CD4-positive, alpha-beta T cell (primary cell): ENCODE results near the gene DCTD. TPM values are rescaled to one million over a fixed set of nuclear protein-coding genes. Genes with fewer than 3 reads are reported as not detected.

Experiments used
- ATAC-seq: fragments of 200-7000 bp; cut with Tn5 transposase; one replicate; pipeline ENCODE4 v1.10.0; 2022; ENCODE audit warnings: mild to moderate bottlenecking; ENCODE audit not compliant: poor library complexity
- CTCF ChIA-PET: fragments of 350-600 bp; sonication (Branson Sonifier 250); formaldehyde crosslinking; loops from one replicate; lab custom pipeline; 2021; ENCODE audit warnings: antibody characterized with exemption, inconsistent platforms; lab: Charles Lee
- POLR2A ChIA-PET: fragments of 350-600 bp; sonication (Branson Sonifier 250); formaldehyde crosslinking; loops from one replicate; lab custom pipeline; 2021; ENCODE audit warnings: antibody characterized with exemption, inconsistent platforms; lab: Charles Lee
- DNase-seq, 14 experiments: peaks; one replicate each; pipeline ENCODE4 v3.0.0-alpha.2; 2013 to 2020; ENCODE audit warnings: mixed read lengths in 2 of 14
- H3K27ac ChIP-seq, 2 donors: one replicate each; pipeline versions ENCODE4 v1.5.1 to v1.7.0; 2013; ENCODE audit warnings: low read length in 2 of 2, low read depth in 1 of 2, mild to moderate bottlenecking in 1 of 2
- H3K27me3 ChIP-seq, 2 experiments: 1 replicate in 1 of 2; 2 replicates in 1 of 2; pipeline versions ENCODE4 v1.6.1 to v1.7.0; 2013; ENCODE audit warnings: low read length in 2 of 2, control low read depth in 1 of 2, mild to moderate bottlenecking in 1 of 2, moderate library complexity in 1 of 2; ENCODE audit not compliant: insufficient read depth in 2 of 2, control insufficient read depth in 1 of 2
- H3K36me3 ChIP-seq: one replicate; pipeline ENCODE4 v1.6.1; 2013; ENCODE audit warnings: low read length, control low read depth; ENCODE audit not compliant: insufficient read depth
- H3K4me1 ChIP-seq: one replicate; pipeline ENCODE4 v1.6.1; 2013; ENCODE audit warnings: low read length, control low read depth; ENCODE audit not compliant: insufficient read depth
- H3K4me3 ChIP-seq: one replicate; pipeline ENCODE4 v1.5.1; 2013; ENCODE audit warnings: mild to moderate bottlenecking, low read length, moderate library complexity
- H3K9me3 ChIP-seq, 2 experiments: 1 replicate in 1 of 2; 2 replicates in 1 of 2; pipeline versions ENCODE4 v1.6.1 to v1.7.0; 2013; ENCODE audit warnings: low read length in 2 of 2, mild to moderate bottlenecking in 2 of 2, control low read depth in 1 of 2, moderate library complexity in 1 of 2; ENCODE audit not compliant: control insufficient read depth in 1 of 2, insufficient read depth in 1 of 2
- H3K27ac Mint-ChIP-seq: one replicate; pipeline ENCODE4 v1.8.0; 2020; ENCODE audit warnings: mixed read lengths
- H3K27me3 Mint-ChIP-seq: one replicate; pipeline ENCODE4 v1.8.0; 2021; ENCODE audit warnings: mixed read lengths
- H3K36me3 Mint-ChIP-seq: one replicate; pipeline ENCODE4 v1.8.0; 2021; ENCODE audit warnings: low read depth, mixed read lengths
- H3K4me1 Mint-ChIP-seq: one replicate; pipeline ENCODE4 v1.8.0; 2021; ENCODE audit warnings: low read depth, mixed read lengths
- H3K4me3 Mint-ChIP-seq: one replicate; pipeline ENCODE4 v1.8.0; 2020; ENCODE audit warnings: mild to moderate bottlenecking, mixed read lengths
- H3K9me3 Mint-ChIP-seq: one replicate; pipeline ENCODE4 v1.8.0; 2020; ENCODE audit warnings: mixed read lengths
- intact Hi-C, 2 experiments: fragments of 100-400 bp; cut with DNase I in 1 of 2; cut with micrococcal nuclease in 1 of 2; formaldehyde crosslinking; loops; one replicate each; pipeline versions ENCODE4 v1.15.1 to v1.9.0; 2023 to 2025; cut with DNase I, micrococcal nuclease
- total RNA-seq, 174 experiments: library from RNA in 2 of 174; stranded (reverse) in 2 of 174; gene quantifications; one replicate each; pipeline ENCODE4 v1.2.3 and lab custom pipeline; 2021 to 2026
- TF ChIP-seq, protein P1 (sequence below): fragments of 200-600 bp; IDR thresholded peaks from one replicate; pipeline ENCODE4 v1.8.0; 2022; ENCODE audit warnings: antibody characterized with exemption, mild to moderate bottlenecking

The DCTD gene
- total RNA-seq, 2 experiments from 2014 or later: 49.4 to 54.3 TPM

- no peaks in the 10 kb centered on the region for H3K27me3 ChIP-seq
- no peak overlapping the region for H3K27ac ChIP-seq
- peaks cover 3% of the 10 kb centered on the region for H3K36me3 ChIP-seq
- Mint-ChIP-seq H3K9me3 (no peaks in the 10 kb centered on the region), H3K4me3 (no peak overlapping the region), H3K27ac (no peak overlapping the region), H3K27me3 (no peaks in the 10 kb centered on the region), H3K4me1 (no peaks in the 10 kb centered on the region), H3K36me3 (peaks cover 49% of the 10 kb centered on the region)
- H3K9me3 ChIP-seq: no peaks in the 10 kb centered on the region
- no peak for DNase-seq
- H3K4me1 ChIP-seq: no peaks in the 10 kb centered on the region
- CTCF ChIA-PET: no interaction called here
- TF ChIP-seq, protein P1, sequence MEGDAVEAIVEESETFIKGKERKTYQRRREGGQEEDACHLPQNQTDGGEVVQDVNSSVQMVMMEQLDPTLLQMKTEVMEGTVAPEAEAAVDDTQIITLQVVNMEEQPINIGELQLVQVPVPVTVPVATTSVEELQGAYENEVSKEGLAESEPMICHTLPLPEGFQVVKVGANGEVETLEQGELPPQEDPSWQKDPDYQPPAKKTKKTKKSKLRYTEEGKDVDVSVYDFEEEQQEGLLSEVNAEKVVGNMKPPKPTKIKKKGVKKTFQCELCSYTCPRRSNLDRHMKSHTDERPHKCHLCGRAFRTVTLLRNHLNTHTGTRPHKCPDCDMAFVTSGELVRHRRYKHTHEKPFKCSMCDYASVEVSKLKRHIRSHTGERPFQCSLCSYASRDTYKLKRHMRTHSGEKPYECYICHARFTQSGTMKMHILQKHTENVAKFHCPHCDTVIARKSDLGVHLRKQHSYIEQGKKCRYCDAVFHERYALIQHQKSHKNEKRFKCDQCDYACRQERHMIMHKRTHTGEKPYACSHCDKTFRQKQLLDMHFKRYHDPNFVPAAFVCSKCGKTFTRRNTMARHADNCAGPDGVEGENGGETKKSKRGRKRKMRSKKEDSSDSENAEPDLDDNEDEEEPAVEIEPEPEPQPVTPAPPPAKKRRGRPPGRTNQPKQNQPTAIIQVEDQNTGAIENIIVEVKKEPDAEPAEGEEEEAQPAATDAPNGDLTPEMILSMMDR: no peak
- no peak for ATAC-seq
- POLR2A ChIA-PET: no interaction called here
- intact Hi-C loops: no loop called here
- H3K4me3 ChIP-seq: no peak overlapping the region
Observed at GRCh38 chr4:182875453-182876405, 41.5 kb downstream of the DCTD start.

DNA sequence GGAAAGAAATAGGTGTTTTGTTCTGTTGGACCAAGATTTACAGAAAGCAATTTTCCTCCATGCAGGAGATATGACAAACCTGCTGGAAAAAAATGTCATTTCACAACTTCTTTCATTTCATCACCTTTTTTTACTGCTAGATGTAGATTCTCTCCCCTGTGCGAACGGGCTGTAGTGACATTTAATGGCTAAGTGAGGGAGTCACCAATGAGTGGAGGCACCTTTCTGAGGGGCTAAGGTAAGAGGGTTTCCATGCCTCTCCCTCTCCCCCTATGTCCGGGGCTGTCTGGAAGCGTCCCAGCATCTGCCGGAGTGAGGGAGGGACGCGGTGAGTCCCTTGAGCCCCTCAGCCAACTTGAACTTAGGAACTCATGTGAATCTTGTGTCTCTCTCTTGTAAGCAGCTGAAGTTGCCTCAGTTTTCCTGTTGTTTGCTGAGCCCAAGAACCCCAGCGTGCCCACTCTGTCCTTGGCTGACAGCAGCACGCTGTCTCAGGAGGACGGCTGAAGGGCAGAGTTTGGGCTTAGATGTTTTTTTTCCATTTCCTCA, 42.3 kb downstream of the DCTD start:
- H3K4me1 Mint-ChIP-seq: no peaks in the 10 kb centered on the region
- Histone ChIP-seq H3K9me3 (no peaks in the 10 kb centered on the region), H3K36me3 (peaks cover 3% of the 10 kb centered on the region), H3K4me3 (no peak overlapping the region), H3K27ac (no peak overlapping the region), H3K27me3 (no peaks in the 10 kb centered on the region), H3K4me1 (no peaks in the 10 kb centered on the region)
- H3K4me3 Mint-ChIP-seq: no peak overlapping the region
- ATAC-seq: no peak
- no peaks in the 10 kb centered on the region for H3K9me3 Mint-ChIP-seq
- intact Hi-C loops: no loop called here
- no peak overlapping the region for H3K27ac Mint-ChIP-seq
- TF ChIP-seq, protein P1: no peak
- ChIA-PET CTCF (no interaction called here), POLR2A (no interaction called here)
- no peak for DNase-seq
- no peaks in the 10 kb centered on the region for H3K27me3 Mint-ChIP-seq
- peaks cover 49% of the 10 kb centered on the region for H3K36me3 Mint-ChIP-seq

- intact Hi-C loops: no loop called here
- H3K27me3 ChIP-seq: no peaks in the 10 kb centered on the region
- TF ChIP-seq, protein P1: no peak
- H3K27me3 Mint-ChIP-seq: no peaks in the 10 kb centered on the region
- POLR2A ChIA-PET: no interaction called here
- H3K36me3 Mint-ChIP-seq: peaks cover 49% of the 10 kb centered on the region
- no peaks in the 10 kb centered on the region for H3K9me3 Mint-ChIP-seq
- no peaks in the 10 kb centered on the region for H3K4me1 ChIP-seq
- H3K36me3 ChIP-seq: peaks cover 3% of the 10 kb centered on the region
- DNase-seq (no peak), ATAC-seq (no peak)
- no peaks in the 10 kb centered on the region for H3K4me1 Mint-ChIP-seq
- H3K4me3 Mint-ChIP-seq: no peak overlapping the region
- H3K27ac ChIP-seq: no peak overlapping the region
- CTCF ChIA-PET: no interaction called here
- H3K4me3 ChIP-seq: no peak overlapping the region
- no peak overlapping the region for H3K27ac Mint-ChIP-seq
- no peaks in the 10 kb centered on the region for H3K9me3 ChIP-seq
Observed at GRCh38 chr4:182874304-182874751, 42.9 kb downstream of the DCTD start.
